ENCODE measurements around the gene CLK3.
"Not testable (repeated sequence)": the region's sequence is repeated elsewhere in the genome, so short reads cannot be mapped to it uniquely, and the experiment has no call there.

The CLK3 gene

GRCh38 chr15:74656935-74657535, 41.4 kb downstream of the CLK3 start:
- no peak for TF ChIP-seq ZNF274 (IDR thresholded peaks at IDR 0.05; ENCODE audit: low read depth, low read length)
- no peak overlapping the region for H3K4me3 ChIP-seq (ENCODE audit: low read length)

GRCh38 chr15:74657846-74658245, 42.2 kb downstream of the CLK3 start:
- H3K4me3 ChIP-seq (ENCODE audit: low read length), result no peak overlapping the region
- no peak for TF ChIP-seq ZNF274 (IDR thresholded peaks at IDR 0.05; ENCODE audit: low read depth, low read length)

GRCh38 chr15:74661280-74661679, 45.6 kb downstream of the CLK3 start:
- not testable (repeated sequence) for H3K4me3 ChIP-seq (ENCODE audit: low read length)

- H3K4me3 ChIP-seq (ENCODE audit: low read length), result no peak overlapping the region
- TF ChIP-seq ZNF274 (IDR thresholded peaks at IDR 0.05; ENCODE audit: low read depth, low read length), result no peak
These were observed 46.6 kb downstream of the CLK3 start for GRCh38 chr15:74662064-74662860.

GRCh38 chr15:74663303-74664027, 47.8 kb downstream of the CLK3 start:
- no peak for TF ChIP-seq ZNF274 (IDR thresholded peaks at IDR 0.05; ENCODE audit: low read depth, low read length)
- no peak overlapping the region for H3K4me3 ChIP-seq (ENCODE audit: low read length)

GRCh38 chr15:74664028-74664616, 48.5 kb downstream of the CLK3 start:
- TF ChIP-seq ZNF274 (IDR thresholded peaks at IDR 0.05; ENCODE audit: low read depth, low read length), result no peak
- H3K4me3 ChIP-seq (ENCODE audit: low read length), result no peak overlapping the region

GRCh38 chr15:74664670-74665069, 49.0 kb downstream of the CLK3 start:
- TF ChIP-seq ZNF274 (IDR thresholded peaks at IDR 0.05; ENCODE audit: low read depth, low read length), result no peak
- no peak overlapping the region for H3K4me3 ChIP-seq (ENCODE audit: low read length)

- TF ChIP-seq ZNF274 (IDR thresholded peaks at IDR 0.05; ENCODE audit: low read depth, low read length), result no peak
- H3K4me3 ChIP-seq (ENCODE audit: low read length), result no peak overlapping the region
These were observed 52.3 kb downstream of the CLK3 start for GRCh38 chr15:74667975-74668374.

GRCh38 chr15:74669627-74670026, 54.0 kb downstream of the CLK3 start:
- TF ChIP-seq ZNF274 (IDR thresholded peaks at IDR 0.05; ENCODE audit: low read depth, low read length), result no peak
- H3K4me3 ChIP-seq (ENCODE audit: low read length), result no peak overlapping the region

GRCh38 chr15:74674161-74674560, 58.5 kb downstream of the CLK3 start:
- no peak for TF ChIP-seq ZNF274 (IDR thresholded peaks at IDR 0.05; ENCODE audit: low read depth, low read length)
- no peak overlapping the region for H3K4me3 ChIP-seq (ENCODE audit: low read length)

GRCh38 chr15:74676801-74677200, 61.2 kb downstream of the CLK3 start:
- no peak for TF ChIP-seq ZNF274 (IDR thresholded peaks at IDR 0.05; ENCODE audit: low read depth, low read length)
- no peak overlapping the region for H3K4me3 ChIP-seq (ENCODE audit: low read length)
